H9 (cell line): ENCODE results near the gene DAD1. TPM values are rescaled to one million over a fixed set of nuclear protein-coding genes. Genes with fewer than 3 reads are reported as not detected.

ENCODE experiments used
- DNase-seq: peaks from one replicate; pipeline ENCODE4 v3.0.0-alpha.2; 2017
- H2AFZ ChIP-seq: one replicate; pipeline ENCODE4 v1.6.1; 2013; ENCODE audit warnings: mild to moderate bottlenecking, low read length, control low read depth, moderate library complexity
- H2AK5ac ChIP-seq: 2 replicates; pipeline ENCODE4 v1.6.1; 2013; ENCODE audit warnings: low read length, control low read depth, mixed read lengths; ENCODE audit not compliant: insufficient read length
- H2BK120ac ChIP-seq: one replicate; pipeline ENCODE4 v1.6.1; 2013; ENCODE audit warnings: low read depth, mild to moderate bottlenecking, low read length, control low read depth, inconsistent platforms; ENCODE audit not compliant: poor library complexity, severe bottlenecking
- H2BK12ac ChIP-seq: 2 replicates; pipeline ENCODE4 v1.6.1; 2013; ENCODE audit warnings: low read length, control low read depth, mixed read lengths, low read depth; ENCODE audit not compliant: insufficient read length
- H2BK15ac ChIP-seq: 2 replicates; pipeline ENCODE4 v1.6.1; 2013; ENCODE audit warnings: low read depth, low read length, control low read depth
- H2BK20ac ChIP-seq: one replicate; pipeline ENCODE4 v1.6.1; 2013; ENCODE audit warnings: low read depth, mild to moderate bottlenecking, low read length, control low read depth, inconsistent platforms; ENCODE audit not compliant: poor library complexity, severe bottlenecking
- H2BK5ac ChIP-seq: 2 replicates; pipeline ENCODE4 v1.6.1; 2013; ENCODE audit warnings: low read length, control low read depth, mixed read lengths; ENCODE audit not compliant: insufficient read length
- H3K14ac ChIP-seq: 2 replicates; pipeline ENCODE4 v1.6.1; 2013; ENCODE audit warnings: low read length, control low read depth; ENCODE audit not compliant: insufficient read depth
- H3K18ac ChIP-seq: 2 replicates; pipeline ENCODE4 v1.6.1; 2013; ENCODE audit warnings: low read depth, mild to moderate bottlenecking, mixed read lengths, low read length, control low read depth; ENCODE audit not compliant: insufficient read length
- H3K23ac ChIP-seq: 2 replicates; pipeline ENCODE4 v1.6.1; 2013; ENCODE audit warnings: low read length, control low read depth, mixed read lengths, low read depth; ENCODE audit not compliant: insufficient read length
- H3K23me2 ChIP-seq: 2 replicates; pipeline ENCODE4 v1.6.1; 2013; ENCODE audit warnings: low read depth, mild to moderate bottlenecking, mixed read lengths, low read length, control low read depth; ENCODE audit not compliant: insufficient read length, poor library complexity, severe bottlenecking
- H3K27ac ChIP-seq: 2 replicates; pipeline ENCODE4 v1.5.1; 2013; ENCODE audit warnings: low read length, control low read depth, mixed read lengths, low read depth; ENCODE audit not compliant: insufficient read length
- H3K27me3 ChIP-seq: 2 replicates; pipeline ENCODE4 v1.6.1; 2013; ENCODE audit warnings: low read length, control low read depth, inconsistent platforms; ENCODE audit not compliant: insufficient read depth
- H3K4ac ChIP-seq: 2 replicates; pipeline ENCODE4 v1.6.1; 2013; ENCODE audit warnings: low read depth, mild to moderate bottlenecking, control low read depth, inconsistent platforms, low read length, moderate library complexity
- H3K4me1 ChIP-seq: 2 replicates; pipeline ENCODE4 v1.6.1; 2013; ENCODE audit warnings: low read length, control low read depth, inconsistent platforms; ENCODE audit not compliant: insufficient read depth
- H3K4me2 ChIP-seq: 2 replicates; pipeline ENCODE4 v1.6.1; 2013; ENCODE audit warnings: low read length, control low read depth, mixed read lengths; ENCODE audit not compliant: insufficient read length, insufficient read depth
- H3K56ac ChIP-seq: 2 replicates; pipeline ENCODE4 v1.6.1; 2013; ENCODE audit warnings: low read depth, mild to moderate bottlenecking, mixed read lengths, low read length, control low read depth; ENCODE audit not compliant: insufficient read length
- H3K79me1 ChIP-seq: 2 replicates; pipeline ENCODE4 v1.6.1; 2013; ENCODE audit warnings: low read depth, mild to moderate bottlenecking, moderate library complexity, low read length, control low read depth, inconsistent platforms; ENCODE audit not compliant: insufficient read depth, poor library complexity, severe bottlenecking
- H3K79me2 ChIP-seq: 2 replicates; pipeline ENCODE4 v1.6.1; 2013; ENCODE audit warnings: low read length, control low read depth, inconsistent platforms; ENCODE audit not compliant: insufficient read depth
- H3K9ac ChIP-seq: 2 replicates; pipeline ENCODE4 v1.6.1; 2013; ENCODE audit warnings: low read length, control low read depth, mixed read lengths; ENCODE audit not compliant: insufficient read length; ENCODE audit errors: extremely low read depth
- H3K9me3 ChIP-seq: one replicate; pipeline ENCODE4 v1.6.1; 2013; ENCODE audit warnings: low read depth, low read length, inconsistent platforms; ENCODE audit not compliant: control insufficient read depth
- H3T11ph ChIP-seq: one replicate; pipeline ENCODE4 v1.6.1; 2013; ENCODE audit warnings: mild to moderate bottlenecking, low read length, control low read depth, inconsistent platforms
- H4K20me1 ChIP-seq: one replicate; pipeline ENCODE4 v1.6.1; 2013; ENCODE audit not compliant: control insufficient read depth, insufficient read length, insufficient read depth
- H4K5ac ChIP-seq: 2 replicates; pipeline ENCODE4 v1.6.1; 2013; ENCODE audit warnings: low read depth, mild to moderate bottlenecking, mixed read lengths, low read length, control low read depth; ENCODE audit not compliant: insufficient read length
- H4K8ac ChIP-seq: replicated peaks from 2 replicates; pipeline ENCODE4 v1.6.1; 2013; ENCODE audit warnings: low read length, control low read depth, mixed read lengths, low read depth; ENCODE audit not compliant: insufficient read length
- H4K91ac ChIP-seq: 2 replicates; pipeline ENCODE4 v1.6.1; 2013; ENCODE audit warnings: low read depth, mild to moderate bottlenecking, moderate library complexity, mixed read lengths, low read length, control low read depth; ENCODE audit not compliant: insufficient read length
- H3K27ac Mint-ChIP-seq, 3 experiments: 2 replicates in 2 of 3; 3 replicates in 1 of 3; pipeline ENCODE4 v1.8.0; 2020 to 2021; ENCODE audit warnings: mixed read lengths in 3 of 3, mild to moderate bottlenecking in 1 of 3, moderate library complexity in 1 of 3
- H3K27me3 Mint-ChIP-seq: 2 replicates; pipeline ENCODE4 v1.8.0; 2021; ENCODE audit warnings: low read depth, mild to moderate bottlenecking, moderate library complexity, mixed read lengths
- H3K36me3 Mint-ChIP-seq, 3 experiments: 2 replicates in 2 of 3; 3 replicates in 1 of 3; pipeline ENCODE4 v1.8.0; 2020 to 2021; ENCODE audit warnings: low read depth in 3 of 3, mixed read lengths in 3 of 3; ENCODE audit not compliant: insufficient read depth in 1 of 3
- H3K4me1 Mint-ChIP-seq, 2 experiments: 2 replicates each; pipeline ENCODE4 v1.8.0; 2020; ENCODE audit warnings: mixed read lengths in 2 of 2
- H3K4me3 Mint-ChIP-seq, 2 experiments: 2 replicates in 1 of 2; 3 replicates in 1 of 2; pipeline ENCODE4 v1.8.0; 2020 to 2021; ENCODE audit warnings: mild to moderate bottlenecking in 2 of 2, mixed read lengths in 2 of 2, moderate library complexity in 1 of 2
- H3K9me3 Mint-ChIP-seq, 2 experiments: 2 replicates in 1 of 2; 3 replicates in 1 of 2; pipeline ENCODE4 v1.8.0; 2020; ENCODE audit warnings: mild to moderate bottlenecking in 2 of 2, mixed read lengths in 2 of 2, moderate library complexity in 1 of 2
- WGBS: extraction: QIAGEN DNeasy Blood & Tissue Kit; methylation state at CpG from one replicate; pipeline ENCODE4 v1.1.7; 2013; ENCODE audit warnings: missing lambda C conversion rate, low lambda C conversion rate, mixed read lengths; ENCODE audit not compliant: insufficient read length; ENCODE audit errors: extremely low coverage; 5-methylcytosine and 5-hydroxymethylcytosine counted together
- total RNA-seq: library from RNA; stranded (reverse); gene quantifications from 2 replicates; pipeline ENCODE4 v1.2.1, GENCODE V29; 2021
- TF ChIP-seq, protein P1 (sequence below): fragments of 200-600 bp; sonication (generic); conservative IDR thresholded peaks from 3 replicates; pipeline ENCODE4 v1.8.0; 2021; ENCODE audit warnings: antibody characterized with exemption, mild to moderate bottlenecking

Gene DAD1
- total RNA-seq, 1 experiment from 2014 or later: 127 TPM

DNA sequence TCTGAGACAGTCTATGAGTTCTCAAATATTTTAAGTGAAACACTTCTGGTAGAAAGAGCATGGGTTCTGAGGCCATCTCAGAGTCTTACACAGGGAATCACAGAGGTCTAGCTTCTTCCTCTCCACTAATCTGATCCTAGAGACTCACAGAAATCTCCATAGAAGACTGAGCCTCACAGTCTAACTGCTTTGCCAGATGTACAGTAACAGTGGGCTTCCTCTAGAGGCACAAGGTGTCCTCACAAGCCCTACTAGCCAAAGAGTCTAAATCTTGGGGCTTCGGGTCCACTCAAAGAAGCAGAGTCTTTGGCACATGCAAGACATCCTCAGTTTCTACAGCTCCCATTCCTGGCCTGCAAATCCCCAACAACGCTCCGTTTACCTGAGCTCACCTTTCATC is 41.0 kb upstream of the DAD1 start:
- no peak overlapping the region for H2AFZ ChIP-seq
- H3K27ac Mint-ChIP-seq: no peak overlapping the region
- no peak overlapping the region for H3K4ac ChIP-seq
- H2BK120ac ChIP-seq: no peak overlapping the region
- H3K23ac ChIP-seq: no peak overlapping the region
- no peak overlapping the region for H3K27ac ChIP-seq
- no peak overlapping the region for H3K9ac ChIP-seq
- H3K9me3 ChIP-seq: no peaks in the 10 kb centered on the region
- no peak for DNase-seq
- H4K91ac ChIP-seq: no peak overlapping the region
- peaks cover 4 to 15% (median 6%) of the 10 kb centered on the region in 3 experiments; a peak in 6 of 7 replicates for H3K36me3 Mint-ChIP-seq
- no peak overlapping the region for H2BK20ac ChIP-seq
- no peaks in the 10 kb centered on the region for H3K79me2 ChIP-seq
- H2BK5ac ChIP-seq: no peak overlapping the region
- H3K23me2 ChIP-seq: no peaks in the 10 kb centered on the region
- H2BK15ac ChIP-seq: no peak overlapping the region
- TF ChIP-seq, protein P1, sequence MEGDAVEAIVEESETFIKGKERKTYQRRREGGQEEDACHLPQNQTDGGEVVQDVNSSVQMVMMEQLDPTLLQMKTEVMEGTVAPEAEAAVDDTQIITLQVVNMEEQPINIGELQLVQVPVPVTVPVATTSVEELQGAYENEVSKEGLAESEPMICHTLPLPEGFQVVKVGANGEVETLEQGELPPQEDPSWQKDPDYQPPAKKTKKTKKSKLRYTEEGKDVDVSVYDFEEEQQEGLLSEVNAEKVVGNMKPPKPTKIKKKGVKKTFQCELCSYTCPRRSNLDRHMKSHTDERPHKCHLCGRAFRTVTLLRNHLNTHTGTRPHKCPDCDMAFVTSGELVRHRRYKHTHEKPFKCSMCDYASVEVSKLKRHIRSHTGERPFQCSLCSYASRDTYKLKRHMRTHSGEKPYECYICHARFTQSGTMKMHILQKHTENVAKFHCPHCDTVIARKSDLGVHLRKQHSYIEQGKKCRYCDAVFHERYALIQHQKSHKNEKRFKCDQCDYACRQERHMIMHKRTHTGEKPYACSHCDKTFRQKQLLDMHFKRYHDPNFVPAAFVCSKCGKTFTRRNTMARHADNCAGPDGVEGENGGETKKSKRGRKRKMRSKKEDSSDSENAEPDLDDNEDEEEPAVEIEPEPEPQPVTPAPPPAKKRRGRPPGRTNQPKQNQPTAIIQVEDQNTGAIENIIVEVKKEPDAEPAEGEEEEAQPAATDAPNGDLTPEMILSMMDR: no peak
- H3K4me2 ChIP-seq: no peak overlapping the region
- H4K5ac ChIP-seq: no peak overlapping the region
- no peak overlapping the region for H2BK12ac ChIP-seq
- H3T11ph ChIP-seq: no peak overlapping the region
- no peak overlapping the region for H3K4me3 Mint-ChIP-seq
- H4K8ac ChIP-seq: no peak overlapping the region
- no peak overlapping the region for H2AK5ac ChIP-seq
- no peaks in the 10 kb centered on the region for H3K79me1 ChIP-seq
- no peaks in the 10 kb centered on the region for H4K20me1 ChIP-seq
- H3K18ac ChIP-seq: no peak overlapping the region
- no peak overlapping the region for H3K56ac ChIP-seq
- H3K4me1 ChIP-seq: no peaks in the 10 kb centered on the region; the same call in 1 of the 2 replicates
- peaks cover 23 to 25% of the 10 kb centered on the region in 2 experiments for H3K4me1 Mint-ChIP-seq
- no peaks in the 10 kb centered on the region for H3K27me3 ChIP-seq
- H3K9me3 Mint-ChIP-seq: peaks cover 25 to 35% of the 10 kb centered on the region in 2 experiments
- H3K14ac ChIP-seq: no peak overlapping the region
- H3K27me3 Mint-ChIP-seq: peaks cover 2% of the 10 kb centered on the region; the same call in 1 of the 2 replicates
- WGBS: no CpG with 5 or more reads among the region's 3 CpGs
